Measurements from ENCODE around the gene MEPE.

The MEPE gene

DNA sequence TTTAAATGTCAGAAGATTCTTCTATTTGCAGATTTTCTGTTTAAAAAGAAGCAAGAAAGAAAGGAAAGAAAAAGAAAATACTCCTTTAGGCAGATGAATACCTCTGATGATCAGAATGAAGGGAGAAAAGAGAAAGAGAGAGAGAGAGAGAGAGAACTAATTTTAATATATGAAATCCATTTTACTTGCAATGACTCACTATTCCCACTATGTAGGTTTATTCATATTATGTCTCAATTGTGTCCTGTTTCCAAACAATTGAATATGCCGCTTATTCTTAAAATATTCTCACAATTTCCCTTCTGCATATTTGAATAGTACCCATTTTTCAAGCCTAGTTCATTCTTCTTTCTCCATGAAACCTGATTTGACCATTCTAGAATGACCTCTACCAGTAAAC, 11.7 kb downstream of the MEPE start:
- DNase-seq: no peak

DNA sequence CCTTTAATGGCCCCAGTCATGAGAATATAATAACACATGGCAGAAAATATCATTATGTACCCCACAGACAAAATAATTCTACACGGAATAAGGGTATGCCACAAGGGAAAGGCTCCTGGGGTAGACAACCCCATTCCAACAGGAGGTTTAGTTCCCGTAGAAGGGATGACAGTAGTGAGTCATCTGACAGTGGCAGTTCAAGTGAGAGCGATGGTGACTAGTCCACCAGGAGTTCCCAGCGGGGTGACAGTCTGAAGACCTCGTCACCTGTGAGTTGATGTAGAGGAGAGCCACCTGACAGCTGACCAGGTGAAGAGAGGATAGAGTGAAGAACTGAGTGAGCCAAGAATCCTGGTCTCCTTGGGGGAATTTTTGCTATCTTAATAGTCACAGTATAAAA, 13.5 kb downstream of the MEPE start:
- no peak for DNase-seq

DNA sequence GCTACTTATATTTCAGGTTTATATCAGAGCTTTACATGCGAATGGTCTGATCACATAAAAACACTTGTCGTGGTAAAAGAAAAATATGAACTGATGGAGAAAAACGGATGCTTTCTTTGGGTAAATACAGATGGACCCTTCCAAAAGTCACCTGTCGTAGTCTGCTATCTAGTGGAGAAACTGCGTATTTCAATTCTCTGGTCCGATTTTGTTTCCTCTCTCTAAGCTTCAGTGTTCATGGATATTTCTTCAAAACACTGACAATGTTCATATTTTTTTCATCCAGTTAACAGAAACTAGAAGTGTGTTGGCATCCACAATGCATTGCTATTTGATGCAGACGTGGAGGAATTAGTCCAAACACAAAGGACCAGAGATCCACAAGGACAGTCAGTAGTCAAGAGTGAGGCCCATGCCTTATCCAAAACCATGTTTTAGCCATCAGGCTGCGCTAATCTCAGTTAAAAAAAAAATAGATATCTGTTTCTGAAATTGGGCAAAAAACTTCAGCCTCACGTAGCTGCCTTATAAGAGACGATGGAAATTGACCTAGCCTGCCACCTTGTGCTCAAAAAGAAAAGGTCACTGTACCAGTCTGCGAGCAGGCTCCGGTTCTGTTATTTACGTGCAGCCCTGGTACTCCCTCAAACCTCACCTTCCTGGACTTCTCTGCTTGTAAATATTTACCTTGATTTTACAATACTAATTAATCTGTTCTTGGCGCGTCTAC, 16.0 kb downstream of the MEPE start:
- peak; percentile 7 for DNase-seq

DNA sequence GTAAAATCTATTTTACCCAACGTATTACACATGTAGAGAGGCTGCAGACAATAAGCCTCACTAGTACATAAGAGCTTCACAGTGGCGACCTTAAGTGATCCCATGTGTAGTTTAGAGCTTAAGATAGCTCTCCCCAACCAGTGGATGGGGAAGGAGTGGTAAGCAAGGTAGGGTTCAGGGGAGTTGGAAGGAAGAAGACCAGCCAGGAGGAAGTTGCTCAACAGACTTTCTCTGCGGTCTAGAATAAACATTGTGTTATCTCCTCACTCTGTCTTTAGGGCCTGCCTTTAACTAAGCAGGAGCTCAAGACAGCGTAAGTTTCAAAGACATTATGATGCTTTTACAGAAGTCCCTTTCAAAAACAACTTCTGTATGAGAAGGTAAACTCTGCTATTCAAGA, 16.8 kb downstream of the MEPE start:
- no peak for DNase-seq

DNA sequence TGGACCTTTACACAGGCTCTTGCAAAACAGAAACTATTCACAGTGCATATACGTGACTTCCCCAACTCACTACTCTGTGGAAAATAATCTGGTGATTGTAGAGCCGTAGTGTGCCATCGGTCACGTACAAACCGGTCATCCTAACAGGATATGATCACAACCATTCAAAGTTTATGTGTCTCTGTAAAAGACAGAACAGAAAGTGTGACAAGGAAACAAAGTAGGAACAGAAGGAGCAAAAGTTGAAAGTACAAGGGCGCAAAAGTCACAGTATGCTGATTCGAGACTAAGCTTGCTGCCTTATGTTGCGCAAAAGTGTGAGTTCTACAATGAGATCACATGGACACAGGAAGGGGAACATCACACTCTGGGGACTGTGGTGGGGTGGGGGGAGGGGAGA, 18.6 kb downstream of the MEPE start:
- DNase-seq: no peak

DNA sequence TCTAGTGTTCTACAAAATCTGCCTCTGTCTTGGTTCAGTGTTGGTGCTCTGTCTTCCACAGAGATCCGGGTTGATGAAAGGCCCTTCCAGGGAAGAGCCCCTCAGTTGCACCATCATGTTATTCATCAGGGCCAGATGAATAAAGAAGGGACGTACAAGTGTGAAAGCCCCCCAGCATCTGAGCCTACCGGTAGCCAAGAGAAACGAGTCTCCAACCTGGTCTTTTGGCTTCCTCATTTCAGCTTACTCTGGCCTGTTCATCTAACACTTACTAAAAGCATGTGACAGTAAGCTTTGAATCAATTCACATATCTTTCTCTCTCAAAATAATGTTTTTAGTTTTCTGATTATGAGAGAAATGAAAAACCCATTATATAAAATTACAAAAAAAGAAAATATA, 19.2 kb downstream of the MEPE start:
- no peak for DNase-seq

DNA sequence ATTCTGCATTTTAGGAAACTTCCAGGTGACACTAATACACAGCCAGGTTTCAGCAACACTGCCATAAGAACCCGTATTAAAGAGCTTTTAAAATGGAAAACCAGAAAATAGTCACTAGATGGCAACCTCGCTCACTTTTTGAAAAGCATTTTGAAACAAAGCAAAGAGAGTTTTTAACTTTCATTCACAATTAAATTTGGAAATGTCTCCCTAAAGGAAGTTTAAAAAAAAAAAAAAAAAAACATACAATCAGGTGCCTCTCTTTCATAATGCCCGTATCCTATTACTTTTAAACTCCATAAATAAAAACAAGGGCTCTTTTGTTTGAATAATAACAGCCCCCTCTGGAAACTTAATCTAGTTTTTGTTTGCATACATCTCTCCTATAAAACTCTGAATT, 20.3 kb downstream of the MEPE start:
- no peak for DNase-seq

DNA sequence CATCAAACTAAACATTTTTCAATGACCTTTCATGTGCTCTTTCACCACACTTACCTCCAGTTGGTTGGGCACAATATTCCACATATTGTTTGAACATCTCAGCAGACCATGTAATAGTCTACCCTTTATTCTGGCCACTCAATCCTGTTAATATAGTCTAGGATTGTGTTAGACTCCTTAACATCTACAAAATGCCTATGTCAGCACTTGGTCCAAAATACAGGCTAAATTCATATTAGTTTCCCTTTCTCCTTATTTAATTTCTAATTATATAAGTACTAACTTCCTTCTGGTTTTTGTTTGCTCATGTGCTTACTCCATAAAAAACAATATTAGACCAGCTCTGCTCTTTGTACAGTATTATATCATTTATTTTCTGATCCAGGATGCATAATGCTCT, 21.1 kb downstream of the MEPE start:
- DNase-seq: no peak

DNA sequence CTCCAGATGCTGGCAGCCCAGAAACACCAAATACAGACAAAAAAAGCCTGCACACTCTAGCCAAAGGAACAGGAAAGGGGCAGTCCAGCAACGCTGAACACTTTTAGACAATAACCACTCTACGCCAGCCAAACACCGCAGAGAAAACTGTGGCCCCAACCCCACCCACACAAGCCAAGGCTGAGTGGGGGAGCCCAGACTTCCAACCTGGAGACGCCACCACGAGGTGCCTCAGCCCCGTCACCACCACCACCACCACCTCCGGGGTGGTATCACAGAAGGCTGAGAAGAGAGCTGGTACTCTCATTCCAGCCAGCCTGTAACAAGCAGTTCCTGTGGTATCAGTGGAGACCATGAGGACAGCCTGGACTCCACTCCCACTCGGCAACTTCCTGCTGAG, 22.8 kb downstream of the MEPE start:
- DNase-seq: no peak

DNA sequence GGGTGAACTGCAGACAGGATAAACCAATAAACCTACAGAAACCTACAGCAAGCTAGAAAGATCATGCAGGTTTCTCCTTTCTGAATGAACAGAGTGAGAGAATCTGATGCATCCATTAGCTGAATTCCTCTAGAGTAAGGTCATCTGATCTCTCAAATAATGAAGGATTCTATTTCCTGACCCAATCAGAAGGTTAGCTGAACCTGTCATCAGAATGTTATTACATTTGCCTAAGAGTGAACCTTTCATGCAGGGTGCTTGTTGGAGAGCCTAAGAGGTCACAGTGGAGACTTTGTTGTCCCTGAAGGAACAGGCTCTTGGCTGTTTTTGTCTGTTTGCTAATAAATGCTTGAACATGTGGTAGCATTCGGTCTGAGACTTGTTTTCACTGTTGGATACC, 24.0 kb downstream of the MEPE start:
- DNase-seq: no peak

DNA sequence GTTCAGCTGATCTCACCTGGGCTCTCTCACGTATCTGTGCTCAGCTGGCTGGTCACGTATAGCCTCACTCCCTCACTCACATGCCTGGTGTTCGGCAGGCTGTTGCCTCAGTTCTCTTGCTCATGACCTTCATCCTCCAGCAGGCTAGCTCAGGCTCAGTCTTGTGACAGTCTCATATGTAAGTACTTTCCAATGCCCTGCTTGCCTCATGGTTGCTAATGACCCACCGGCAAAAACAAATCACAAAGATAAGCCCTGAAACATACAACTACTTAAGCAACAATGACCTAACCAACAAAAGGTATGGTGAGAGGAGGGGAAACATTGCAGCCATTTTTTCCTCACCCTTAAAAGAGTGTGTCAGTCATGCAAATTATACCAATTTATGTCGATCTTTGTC, 25.0 kb downstream of the MEPE start:
- DNase-seq: no peak

DNA sequence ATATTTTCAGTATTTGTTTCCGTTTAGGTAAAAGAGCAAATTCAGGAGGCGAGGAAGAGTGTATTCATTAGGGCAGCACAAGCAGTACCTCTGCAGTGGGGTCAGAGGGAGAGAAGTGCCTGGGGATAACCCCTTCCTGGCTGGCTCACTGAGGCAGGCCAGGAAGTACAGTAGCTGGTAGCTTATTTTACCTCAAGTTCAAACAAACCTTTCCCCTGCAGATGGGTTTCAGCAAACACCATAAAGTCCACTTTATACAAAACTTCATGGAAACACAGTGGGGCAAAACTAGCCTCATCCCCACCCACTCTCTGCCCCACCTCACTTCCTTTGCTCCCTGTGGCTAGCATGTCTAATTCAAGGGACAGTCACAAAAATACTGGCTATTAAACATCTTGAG, 29.5 kb downstream of the MEPE start:
- no peak for DNase-seq

DNA sequence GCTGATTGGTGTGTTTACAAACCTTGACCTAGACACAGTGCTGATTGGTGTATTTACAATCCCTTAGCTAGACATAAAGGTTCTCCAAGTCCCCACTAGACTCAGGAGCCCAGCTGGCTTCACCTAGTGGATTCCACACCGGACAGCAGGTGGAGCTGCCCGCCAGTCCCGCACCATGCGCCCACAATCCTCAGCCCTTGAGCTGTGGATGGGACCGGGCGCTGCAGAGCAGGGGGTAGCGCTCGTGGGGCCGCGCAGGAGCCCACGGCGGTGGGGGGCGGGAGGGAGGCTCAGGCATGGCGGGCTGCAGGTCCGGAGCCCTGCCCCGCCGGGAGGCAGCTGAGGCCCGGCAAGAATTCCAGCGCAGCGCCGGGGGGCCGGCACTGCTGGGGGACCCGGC, 30.7 kb downstream of the MEPE start:
- DNase-seq: no peak

DNA sequence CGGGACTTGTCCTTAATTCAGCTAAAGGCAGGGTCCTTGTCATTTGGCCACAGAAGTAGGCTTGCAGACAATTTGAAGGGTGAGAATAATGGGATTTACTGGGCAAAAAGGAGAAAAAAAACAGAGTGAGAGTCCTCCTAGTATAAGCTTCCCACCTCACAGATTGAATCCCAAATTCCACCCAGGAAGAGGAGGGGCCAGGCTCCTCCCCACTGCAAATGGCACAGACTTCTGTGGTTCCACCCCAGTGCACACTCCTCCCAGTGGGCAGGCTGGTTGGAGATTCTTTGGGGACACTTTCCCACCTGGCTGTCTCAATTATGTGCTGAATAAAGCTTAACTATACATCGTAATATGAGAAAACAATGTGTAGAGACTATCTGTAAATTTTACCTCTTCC, 31.6 kb downstream of the MEPE start:
- DNase-seq: no peak

DNA sequence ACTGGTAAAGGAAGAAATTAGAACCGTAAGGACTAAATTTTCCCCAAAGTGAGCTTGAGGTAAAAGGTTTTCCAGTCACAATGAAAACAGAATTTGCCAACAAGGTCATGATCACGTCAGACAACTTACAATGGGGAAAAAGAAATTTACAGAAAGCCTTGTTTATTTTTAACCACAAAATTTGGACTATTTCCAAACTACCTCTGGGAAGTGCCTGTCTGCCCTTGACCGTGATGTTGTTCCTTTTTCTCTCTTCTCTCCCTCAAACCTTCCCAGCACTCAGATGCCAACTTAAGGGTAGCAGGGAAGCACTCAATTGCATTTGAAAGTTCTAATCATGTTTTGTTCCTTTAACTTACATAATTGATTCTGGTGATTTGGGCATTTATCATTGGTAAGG, 32.5 kb downstream of the MEPE start:
- no peak for DNase-seq

DNA sequence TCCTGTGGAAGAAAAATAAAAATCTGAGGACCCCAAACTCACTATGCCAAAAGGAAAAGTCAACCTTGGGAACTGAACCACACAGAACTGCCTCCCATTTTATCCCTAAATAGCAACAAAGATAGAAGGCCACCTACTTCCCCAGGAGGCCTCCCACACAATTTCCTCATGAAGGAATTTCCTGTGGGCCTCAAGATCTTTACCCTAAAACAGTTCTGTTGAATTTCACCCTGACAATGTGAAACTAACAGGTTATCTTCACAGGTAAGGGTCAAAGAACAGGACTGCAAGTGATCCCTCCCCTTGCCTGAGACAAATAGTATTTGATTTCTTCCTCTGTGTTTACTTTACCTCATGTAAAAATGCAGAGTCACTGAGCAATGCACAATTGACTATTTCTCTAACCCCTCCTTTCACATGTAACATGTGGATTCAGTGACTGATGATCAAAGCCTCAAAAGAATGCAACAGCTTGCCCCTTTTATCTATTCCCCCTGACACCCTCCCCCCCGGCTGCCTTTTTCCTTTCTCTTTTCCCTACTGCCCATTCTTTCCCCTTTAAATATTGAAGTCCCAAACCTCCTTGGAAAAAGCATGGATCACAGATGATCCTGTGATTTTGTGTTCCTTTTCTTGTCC, 33.3 kb downstream of the MEPE start:
- no peak for DNase-seq

DNA sequence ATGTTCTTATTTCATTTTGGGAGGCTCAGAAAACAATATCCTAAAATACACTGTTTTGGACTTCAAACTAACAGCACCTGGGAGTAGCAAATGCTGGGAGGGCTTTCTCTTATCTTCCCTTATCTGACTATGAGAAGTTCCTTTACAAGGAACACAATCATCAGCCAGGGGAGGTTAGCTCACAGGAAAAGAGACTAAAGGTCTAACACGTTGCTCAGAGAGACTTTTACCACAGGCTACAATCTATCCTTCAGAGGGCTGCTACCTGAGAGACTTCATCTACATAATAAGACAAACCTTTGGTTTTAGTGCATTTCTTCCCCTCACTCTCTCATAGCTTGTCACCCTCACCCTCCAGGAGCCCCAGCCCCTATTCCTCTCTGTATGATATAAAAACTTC, 35.8 kb downstream of the MEPE start:
- no peak for DNase-seq

DNA sequence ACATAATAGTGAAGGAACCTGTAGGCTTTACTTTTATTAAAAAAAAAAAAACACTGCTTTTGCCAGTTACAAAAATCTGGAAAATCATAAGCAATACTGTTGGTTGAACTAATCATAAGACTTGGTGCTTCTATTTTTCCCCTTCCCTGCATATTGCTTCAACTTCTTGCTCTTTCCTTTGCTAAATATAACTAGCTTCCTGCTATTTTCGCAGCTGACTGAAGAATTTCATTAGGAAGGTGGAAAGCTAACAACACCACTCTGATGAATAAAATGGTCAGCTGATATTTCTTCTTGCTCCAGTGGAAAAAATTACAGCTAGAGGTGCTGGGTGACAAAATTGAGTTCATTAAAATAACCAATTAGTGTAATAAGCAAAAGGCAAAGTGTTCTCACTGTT, 39.3 kb downstream of the MEPE start:
- DNase-seq: no peak

DNA sequence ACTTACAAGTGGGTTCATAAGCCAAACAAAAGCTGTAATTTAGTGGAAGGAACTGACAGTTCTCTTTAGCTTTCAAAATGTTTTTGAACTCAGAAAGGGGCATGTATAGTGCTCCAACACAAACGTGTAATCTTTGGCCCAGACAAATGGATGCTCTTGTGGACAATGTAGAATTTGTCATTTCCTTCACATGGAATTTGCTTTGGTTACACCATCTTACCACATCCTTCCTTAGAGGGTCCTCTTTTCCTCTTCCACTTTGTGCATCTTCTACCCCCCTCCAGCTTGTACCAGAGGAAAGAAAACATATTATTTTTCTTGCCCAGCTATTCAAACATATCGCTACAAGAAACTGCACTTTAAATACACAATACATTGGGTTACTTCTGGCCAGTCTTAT, 42.4 kb downstream of the MEPE start:
- DNase-seq: no peak

DNA sequence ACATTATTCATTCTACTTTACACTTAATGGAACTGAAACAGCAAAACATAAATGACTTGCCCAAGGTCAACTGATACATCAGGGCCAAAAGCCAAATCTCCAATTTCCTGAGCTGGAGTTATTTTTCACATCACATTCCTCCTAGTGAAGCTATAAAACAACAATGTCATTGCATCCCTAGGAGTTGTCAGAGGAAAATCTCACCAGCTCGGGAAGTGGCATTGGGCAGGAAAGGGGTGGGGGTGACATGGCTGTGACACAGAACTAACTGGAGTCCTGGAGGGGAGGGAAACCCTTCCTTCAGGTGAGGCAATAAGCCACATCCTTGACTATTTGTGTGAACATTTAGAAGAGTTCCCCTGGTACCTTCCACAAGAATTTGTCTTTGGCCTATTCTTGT, 47.3 kb downstream of the MEPE start:
- DNase-seq: no peak

DNA sequence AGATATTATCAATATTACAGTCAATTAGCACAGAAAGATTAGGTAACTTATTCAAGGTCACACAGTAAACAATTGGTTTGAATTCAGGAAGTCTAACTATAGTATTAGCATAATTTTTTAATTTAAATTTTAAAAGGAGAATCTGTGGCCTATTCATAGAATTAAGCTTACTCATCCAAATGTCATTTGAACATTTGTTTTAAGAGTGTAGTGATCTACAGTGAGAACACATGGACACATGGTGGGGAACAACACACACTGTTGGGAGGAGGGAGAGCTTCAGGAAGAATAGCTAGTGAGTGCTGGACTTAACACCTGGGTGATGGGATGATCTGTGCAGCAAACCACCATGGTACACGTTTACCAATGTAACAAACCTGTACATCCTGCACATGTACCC, 48.3 kb downstream of the MEPE start:
- DNase-seq: no peak

DNA sequence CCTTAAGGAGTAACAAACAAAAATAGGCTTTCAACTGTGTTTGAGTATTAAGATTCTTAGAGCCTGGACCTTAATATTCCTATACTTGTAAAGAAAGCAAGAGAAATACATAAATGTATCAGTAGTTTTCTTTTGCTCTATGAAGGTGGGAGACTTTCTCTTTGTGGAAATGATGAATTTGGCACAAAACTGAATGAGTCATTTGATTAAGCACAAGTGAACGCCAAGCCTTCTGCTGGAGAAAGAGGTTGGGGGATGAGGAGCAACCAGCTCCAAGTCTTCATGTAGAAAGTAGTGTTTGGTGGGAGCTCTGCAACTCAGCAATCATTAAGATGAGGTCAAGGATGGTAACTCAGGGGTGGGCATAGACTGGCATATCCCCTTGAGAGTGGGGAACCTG, 49.6 kb downstream of the MEPE start:
- no peak for DNase-seq

DNA sequence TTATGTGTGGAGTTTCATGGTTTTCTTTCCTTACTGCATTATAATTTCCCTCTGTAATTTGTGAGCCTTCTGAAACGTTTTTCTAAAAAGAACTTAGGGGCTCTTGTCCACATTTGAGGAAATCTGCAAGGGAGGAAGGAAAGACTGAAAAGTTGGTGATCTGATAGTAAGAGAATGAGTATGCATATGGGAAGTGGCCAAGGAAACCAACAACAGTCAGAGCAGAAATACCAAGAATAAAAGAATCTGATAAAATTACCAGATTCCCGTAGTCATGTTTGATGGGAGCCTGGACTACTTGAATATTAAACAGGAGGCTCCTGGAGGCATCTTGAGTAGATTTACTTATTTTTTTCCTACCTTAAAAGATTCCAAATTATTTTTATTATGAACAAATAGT, 50.1 kb downstream of the MEPE start:
- no peak for DNase-seq

DNA sequence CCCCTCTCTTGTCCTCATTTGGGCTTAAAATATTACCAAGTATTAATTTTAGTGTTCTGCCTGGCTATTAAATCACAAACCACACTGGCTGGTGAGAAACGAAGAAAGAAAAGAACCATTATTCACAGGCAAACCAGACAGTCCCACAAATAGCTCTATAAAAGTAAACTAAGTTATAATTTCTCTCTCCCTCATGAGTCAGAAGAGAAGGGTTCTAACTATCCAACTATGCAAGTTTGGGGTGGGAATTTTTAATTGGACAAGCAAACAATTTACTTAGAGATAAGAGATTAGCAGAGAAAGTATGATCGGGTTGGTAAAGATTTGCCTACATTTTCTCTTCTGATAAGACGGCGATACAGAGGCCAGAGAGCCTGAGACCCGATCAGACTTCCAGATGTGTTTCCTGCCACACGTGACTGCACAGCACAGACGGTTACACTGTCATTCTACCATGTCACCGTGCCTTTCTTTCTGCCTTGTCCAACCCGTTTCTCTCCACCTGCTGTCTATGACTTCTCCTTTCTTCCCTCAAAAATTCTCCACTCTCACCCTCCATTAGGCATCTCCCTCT, 52.3 kb downstream of the MEPE start:
- no peak for DNase-seq

DNA sequence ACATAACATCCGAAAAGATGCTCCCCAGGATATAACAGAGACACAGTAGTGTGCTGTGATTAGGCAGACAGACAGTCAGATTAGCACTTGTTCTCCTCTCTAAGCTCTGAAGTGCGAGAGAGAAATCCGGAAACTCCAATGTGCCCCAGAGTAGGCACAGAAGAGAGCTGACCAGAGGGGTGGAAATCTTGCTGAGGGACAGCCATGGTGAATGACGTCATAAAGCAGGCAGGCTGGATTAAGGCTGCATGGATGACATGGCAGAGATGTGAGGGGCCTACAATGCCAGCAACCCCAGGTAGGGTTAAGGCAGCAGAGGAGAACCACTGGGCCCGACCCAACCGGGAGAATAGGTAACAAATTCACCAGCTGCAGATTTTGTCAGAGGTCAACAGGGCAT, 53.3 kb downstream of the MEPE start:
- no peak for DNase-seq
